ENCODE results near the gene PROSER2. TPM values are rescaled to one million over a fixed set of nuclear protein-coding genes. Genes with fewer than 3 reads are reported as not detected.

The PROSER2 gene
- total and polyA plus RNA-seq, 2 donors from 2014 or later = 8.1 to 48.2 TPM

DNA sequence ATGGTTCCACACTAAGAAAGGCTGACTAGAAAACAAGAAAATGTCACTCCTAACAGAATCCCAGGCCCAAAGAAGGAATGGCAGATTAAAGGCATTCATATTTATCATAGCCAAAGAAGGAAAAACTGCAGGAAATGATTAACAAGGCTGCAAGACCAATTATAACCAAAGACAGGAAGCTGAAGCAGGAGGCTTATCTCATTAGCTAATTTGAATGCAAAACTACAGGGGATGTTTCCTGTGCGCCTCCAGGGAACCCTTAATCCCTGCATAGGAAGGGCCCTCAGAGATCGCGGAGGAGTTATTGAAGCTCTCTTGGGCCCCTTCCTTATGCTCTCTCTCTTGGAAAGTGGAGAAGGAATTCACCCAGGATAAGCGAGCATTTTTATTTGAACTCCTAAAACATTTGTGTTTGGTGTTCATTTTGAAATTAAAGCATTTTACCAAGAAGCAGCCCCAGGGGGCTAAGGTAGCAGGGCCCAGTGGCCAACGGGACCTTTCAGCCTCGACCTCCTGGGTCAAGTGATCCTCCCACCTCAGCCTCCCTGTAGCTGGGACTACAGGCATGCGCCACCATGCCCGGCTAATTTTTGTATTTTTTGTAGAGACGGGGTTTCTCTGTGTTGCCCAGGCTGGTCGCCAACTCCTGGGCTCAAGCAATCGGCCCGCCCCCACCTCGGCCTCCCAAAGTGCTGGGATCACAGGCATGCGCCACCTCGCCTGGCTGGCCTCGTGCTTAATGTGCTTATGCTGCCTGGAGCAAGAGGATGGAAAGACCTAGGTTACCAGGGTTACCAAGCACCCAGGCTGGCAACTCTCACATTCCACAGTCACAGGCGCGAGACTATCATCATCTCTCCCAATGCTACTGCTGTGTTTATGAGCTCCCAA lies 24.1 kb upstream of the PROSER2 start:
- no peak for FAIRE-seq
- Histone ChIP-seq H3K9me3 (ENCODE audit: control insufficient read depth in 2 of 3, insufficient read depth in 1 of 3, low read length in 3 of 3) (no peaks in the 10 kb centered on the region), H3K27me3 (ENCODE audit: control insufficient read depth, insufficient read depth, low read length) (no peaks in the 10 kb centered on the region), H3K27ac (ENCODE audit: low read depth in 2 of 2, low read length in 2 of 2) (no peak overlapping the region), H3K9ac (ENCODE audit: low read length in 3 of 3) (no peak overlapping the region), H3K36me3 (ENCODE audit: control insufficient read depth in 2 of 3, insufficient read depth in 3 of 3, low read length in 3 of 3) (no peaks in the 10 kb centered on the region), H3K4me3 (ENCODE audit: low read length in 3 of 3) (no peak overlapping the region), H3K4me1 (ENCODE audit: control insufficient read depth in 2 of 3, insufficient read depth in 2 of 3, low read depth in 1 of 3, low read length in 3 of 3) (no peaks in the 10 kb centered on the region)
- TF ChIP-seq, protein P1, sequence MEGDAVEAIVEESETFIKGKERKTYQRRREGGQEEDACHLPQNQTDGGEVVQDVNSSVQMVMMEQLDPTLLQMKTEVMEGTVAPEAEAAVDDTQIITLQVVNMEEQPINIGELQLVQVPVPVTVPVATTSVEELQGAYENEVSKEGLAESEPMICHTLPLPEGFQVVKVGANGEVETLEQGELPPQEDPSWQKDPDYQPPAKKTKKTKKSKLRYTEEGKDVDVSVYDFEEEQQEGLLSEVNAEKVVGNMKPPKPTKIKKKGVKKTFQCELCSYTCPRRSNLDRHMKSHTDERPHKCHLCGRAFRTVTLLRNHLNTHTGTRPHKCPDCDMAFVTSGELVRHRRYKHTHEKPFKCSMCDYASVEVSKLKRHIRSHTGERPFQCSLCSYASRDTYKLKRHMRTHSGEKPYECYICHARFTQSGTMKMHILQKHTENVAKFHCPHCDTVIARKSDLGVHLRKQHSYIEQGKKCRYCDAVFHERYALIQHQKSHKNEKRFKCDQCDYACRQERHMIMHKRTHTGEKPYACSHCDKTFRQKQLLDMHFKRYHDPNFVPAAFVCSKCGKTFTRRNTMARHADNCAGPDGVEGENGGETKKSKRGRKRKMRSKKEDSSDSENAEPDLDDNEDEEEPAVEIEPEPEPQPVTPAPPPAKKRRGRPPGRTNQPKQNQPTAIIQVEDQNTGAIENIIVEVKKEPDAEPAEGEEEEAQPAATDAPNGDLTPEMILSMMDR (IDR thresholded peaks at IDR 0.05; ENCODE audit: borderline replicate concordance, extremely low read depth, insufficient read depth) = no peak
- intact Hi-C loops (cut with DNase I) = no loop called here
- peak; percentile 73 to 85 (median 82) for DNase-seq

DNA sequence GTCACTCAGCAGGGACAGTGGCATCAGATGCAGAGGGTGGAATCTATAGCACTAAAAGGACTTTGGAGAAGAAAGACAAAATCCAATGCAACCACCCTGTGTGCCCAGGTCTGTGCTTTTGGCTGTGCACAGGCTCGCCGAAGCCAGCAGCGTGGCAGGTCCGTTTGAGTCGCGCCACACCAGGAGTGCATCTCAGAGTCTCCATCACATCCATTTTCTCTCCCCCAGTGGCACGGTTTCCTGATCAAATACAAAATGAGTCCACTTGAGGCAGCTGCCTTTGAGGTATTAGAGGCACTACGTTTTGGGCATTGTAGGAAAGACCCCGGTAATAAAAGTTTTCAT lies 23.4 kb upstream of the PROSER2 start:
- intact Hi-C loops (cut with DNase I) = no loop called here
- Histone ChIP-seq H3K9me3 (ENCODE audit: control insufficient read depth in 2 of 3, insufficient read depth in 1 of 3, low read length in 3 of 3) (no peaks in the 10 kb centered on the region), H3K27me3 (ENCODE audit: control insufficient read depth, insufficient read depth, low read length) (no peaks in the 10 kb centered on the region), H3K9ac (ENCODE audit: low read length in 3 of 3) (no peak overlapping the region), H3K27ac (ENCODE audit: low read depth in 2 of 2, low read length in 2 of 2) (no peak overlapping the region), H3K4me1 (ENCODE audit: control insufficient read depth in 2 of 3, insufficient read depth in 2 of 3, low read depth in 1 of 3, low read length in 3 of 3) (no peaks in the 10 kb centered on the region), H3K4me3 (ENCODE audit: low read length in 3 of 3) (no peak overlapping the region), H3K36me3 (ENCODE audit: control insufficient read depth in 2 of 3, insufficient read depth in 3 of 3, low read length in 3 of 3) (no peaks in the 10 kb centered on the region)
- no peak for FAIRE-seq
- TF ChIP-seq, protein P1 (IDR thresholded peaks at IDR 0.05; ENCODE audit: borderline replicate concordance, extremely low read depth, insufficient read depth) = no peak
- no peak for DNase-seq

DNA sequence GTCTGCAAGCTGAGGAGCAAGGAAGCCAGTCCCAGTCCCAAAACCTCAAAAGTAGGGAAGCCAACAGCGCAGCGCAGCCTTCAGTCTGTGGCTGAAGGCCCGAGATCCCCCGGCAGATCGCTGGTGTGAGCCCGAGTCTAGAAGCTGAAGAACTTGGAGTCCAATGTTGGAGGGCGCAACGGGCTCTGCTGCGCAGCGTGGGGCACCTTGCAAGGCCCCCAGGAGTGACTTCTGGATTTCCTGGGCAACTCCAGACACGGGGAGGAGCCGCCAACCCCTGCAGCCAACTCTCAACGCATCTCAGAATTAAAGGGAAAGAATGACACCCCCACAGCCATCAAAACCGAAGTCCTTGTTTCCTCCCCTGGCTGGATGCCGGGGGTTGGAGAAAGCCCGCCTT lies 18.8 kb upstream of the PROSER2 start:
- intact Hi-C loops (cut with DNase I) = no loop called here
- no peak for FAIRE-seq

More for the DNA sequence above, 18.8 kb upstream of the PROSER2 start:
- Histone ChIP-seq H3K27ac (ENCODE audit: low read depth in 2 of 2, low read length in 2 of 2) (no peak overlapping the region), H3K9ac (ENCODE audit: low read length in 3 of 3) (no peak overlapping the region), H3K27me3 (ENCODE audit: control insufficient read depth, insufficient read depth, low read length) (no peaks in the 10 kb centered on the region), H3K4me1 (ENCODE audit: control insufficient read depth in 2 of 3, insufficient read depth in 2 of 3, low read depth in 1 of 3, low read length in 3 of 3) (no peaks in the 10 kb centered on the region), H3K36me3 (ENCODE audit: control insufficient read depth in 2 of 3, insufficient read depth in 3 of 3, low read length in 3 of 3) (no peaks in the 10 kb centered on the region), H3K4me3 (ENCODE audit: low read length in 3 of 3) (no peak overlapping the region), H3K9me3 (ENCODE audit: control insufficient read depth in 2 of 3, insufficient read depth in 1 of 3, low read length in 3 of 3) (no peaks in the 10 kb centered on the region)
- no peak for DNase-seq
- TF ChIP-seq, protein P1 (IDR thresholded peaks at IDR 0.05; ENCODE audit: borderline replicate concordance, extremely low read depth, insufficient read depth) = no peak

Data from kidney (tissue), 14 donors.